Dedifferentiated amniotic fluid mesenchymal stem cell (primary cell): ENCODE data around the gene GRM2.

Source experiments
- DNase-seq: peaks from one replicate; pipeline ENCODE4 v3.0.0-alpha.2; 2016; ENCODE audit errors: extremely low spot score

The GRM2 gene

GRCh38 chr3:51705276-51706020 is 1.4 kb upstream of the GRM2 start:
- no peak for DNase-seq

DNA sequence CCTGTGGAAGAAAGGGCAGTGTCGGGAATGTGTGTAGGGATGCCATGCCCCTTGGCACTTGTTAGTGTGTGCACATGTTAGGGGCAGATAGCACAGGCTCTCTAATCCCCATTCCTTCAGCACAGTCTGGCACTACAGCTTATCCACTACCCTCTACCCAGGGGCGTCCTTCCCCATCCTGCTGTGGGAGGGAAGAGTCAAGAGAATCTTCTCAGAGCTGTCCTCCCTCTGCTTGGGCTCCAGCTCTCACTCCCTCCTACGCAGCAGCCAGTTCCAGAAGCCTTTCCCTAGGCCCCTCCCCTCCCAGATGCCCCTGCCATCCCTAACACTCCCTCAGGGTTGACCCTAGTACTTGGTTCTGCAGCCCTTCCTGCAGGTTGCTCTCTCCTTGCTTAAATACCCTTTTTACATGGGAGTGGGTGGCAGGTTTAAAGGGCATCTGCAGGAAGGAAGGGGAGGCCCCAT is 815 bp upstream of the GRM2 start:
- DNase-seq: no peak

GRCh38 chr3:51708216-51708845 is 1.5 kb downstream of the GRM2 start:
- DNase-seq: no peak

GRCh38 chr3:51709004-51709420 is 2.1 kb downstream of the GRM2 start:
- no peak for DNase-seq

- no peak for DNase-seq
These were observed 2.8 kb downstream of the GRM2 start for GRCh38 chr3:51709675-51710074.

DNA sequence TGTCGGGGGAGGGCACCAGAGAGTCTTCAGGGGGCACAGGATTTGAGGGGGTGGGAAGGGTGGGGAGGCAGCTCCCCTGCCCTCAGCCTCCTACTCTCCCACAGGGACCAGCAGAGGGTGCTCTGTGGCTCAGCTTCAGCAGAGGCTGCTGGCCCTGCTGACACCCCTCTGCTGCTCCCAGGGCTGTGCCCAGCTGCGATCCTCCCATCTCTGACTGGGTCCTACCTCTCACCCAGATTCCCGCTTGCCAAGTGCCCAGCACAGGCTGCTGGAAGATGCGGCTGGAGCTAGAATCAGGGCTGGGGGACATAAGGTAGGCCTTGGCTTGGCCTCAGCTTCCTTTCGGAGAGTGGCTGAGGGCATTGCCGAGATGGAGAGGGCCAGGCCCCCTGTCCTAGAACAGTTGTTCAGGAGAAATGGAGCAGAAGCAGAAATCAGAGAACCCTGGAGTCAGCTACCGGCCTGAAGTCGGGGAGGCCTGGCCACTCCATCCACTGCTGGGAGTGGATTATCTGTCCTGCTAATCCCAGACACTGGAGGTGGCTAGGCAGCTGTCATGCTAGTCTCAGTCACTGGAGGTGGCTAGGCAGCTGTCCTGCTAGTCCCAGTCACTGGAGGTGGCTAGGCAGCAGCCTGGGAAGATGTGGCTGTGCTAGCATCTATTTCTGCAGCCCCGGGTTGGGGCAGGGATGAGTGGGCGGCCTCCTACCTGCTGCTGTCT is 3.9 kb downstream of the GRM2 start:
- no peak for DNase-seq

- DNase-seq: no peak
These were observed 4.6 kb downstream of the GRM2 start for GRCh38 chr3:51711352-51712037.

DNA sequence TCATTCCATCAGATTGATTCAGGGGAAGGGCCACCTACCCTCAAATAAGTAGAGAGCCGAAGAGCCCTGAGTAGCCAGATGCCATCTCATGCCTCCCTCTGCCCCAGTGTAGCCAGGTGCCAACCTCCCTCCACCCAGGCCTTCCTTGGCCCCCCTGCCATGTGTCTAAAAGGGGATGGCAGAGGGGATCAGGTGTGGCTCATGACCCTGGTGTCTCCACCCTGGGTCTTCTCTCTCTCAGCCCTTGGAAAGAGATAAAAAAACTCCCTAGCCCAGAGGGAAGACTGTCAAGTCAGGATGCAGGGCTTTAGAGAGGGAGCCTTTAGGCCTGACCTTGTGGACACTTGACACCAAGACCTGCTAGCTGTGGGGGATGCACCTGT is 5.2 kb downstream of the GRM2 start:
- no peak for DNase-seq

- no peak for DNase-seq
These were observed 5.7 kb downstream of the GRM2 start for GRCh38 chr3:51712511-51712931.

- no peak for DNase-seq
These were observed 6.1 kb downstream of the GRM2 start for GRCh38 chr3:51712963-51713362.

- no peak for DNase-seq
These were observed 8.5 kb downstream of the GRM2 start for GRCh38 chr3:51715231-51715976.

DNA sequence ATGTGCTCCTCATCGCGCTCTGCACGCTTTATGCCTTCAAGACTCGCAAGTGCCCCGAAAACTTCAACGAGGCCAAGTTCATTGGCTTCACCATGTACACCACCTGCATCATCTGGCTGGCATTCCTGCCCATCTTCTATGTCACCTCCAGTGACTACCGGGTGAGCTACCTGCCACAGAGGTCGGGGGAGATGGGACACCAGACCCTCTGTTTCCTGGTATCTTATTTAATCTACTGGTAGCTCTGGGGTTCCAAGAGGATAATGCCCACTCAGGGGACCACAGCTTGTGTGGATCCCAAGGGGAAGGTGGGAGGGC is 9.1 kb downstream of the GRM2 start:
- DNase-seq: no peak

- no peak for DNase-seq
These were observed 9.9 kb downstream of the GRM2 start for GRCh38 chr3:51716805-51717204.

DNA sequence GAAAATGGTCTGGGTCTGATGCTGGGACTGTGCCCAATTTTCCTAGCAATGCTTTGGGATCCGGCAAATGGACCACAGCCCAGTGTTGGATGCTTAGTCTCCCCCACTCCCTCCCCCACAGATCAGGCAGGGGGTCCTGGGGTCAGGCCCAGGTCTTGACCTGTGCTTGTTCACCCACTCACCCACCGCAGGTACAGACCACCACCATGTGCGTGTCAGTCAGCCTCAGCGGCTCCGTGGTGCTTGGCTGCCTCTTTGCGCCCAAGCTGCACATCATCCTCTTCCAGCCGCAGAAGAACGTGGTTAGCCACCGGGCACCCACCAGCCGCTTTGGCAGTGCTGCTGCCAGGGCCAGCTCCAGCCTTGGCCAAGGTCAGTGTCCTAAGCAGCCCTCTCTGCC is 10.6 kb downstream of the GRM2 start:
- DNase-seq: no peak

DNA sequence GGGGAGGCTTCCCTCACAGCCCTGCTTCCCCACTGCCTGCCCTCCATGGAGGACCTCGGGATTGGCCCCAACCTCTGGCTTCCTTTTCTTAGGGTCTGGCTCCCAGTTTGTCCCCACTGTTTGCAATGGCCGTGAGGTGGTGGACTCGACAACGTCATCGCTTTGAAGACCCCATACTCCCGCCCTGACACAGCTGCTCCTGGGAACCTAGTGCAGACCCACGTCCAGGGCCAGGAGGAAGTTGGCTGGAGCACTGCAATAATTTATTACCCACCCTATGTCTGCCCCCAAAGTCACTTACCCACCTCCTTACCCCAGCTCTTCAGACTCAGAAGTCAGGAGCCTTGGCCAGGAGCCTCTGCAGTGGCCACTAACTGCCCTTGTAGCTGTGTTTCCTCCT is 11.1 kb downstream of the GRM2 start:
- no peak for DNase-seq

GRCh38 chr3:51718547-51719409 is 11.9 kb downstream of the GRM2 start:
- no peak for DNase-seq

DNA sequence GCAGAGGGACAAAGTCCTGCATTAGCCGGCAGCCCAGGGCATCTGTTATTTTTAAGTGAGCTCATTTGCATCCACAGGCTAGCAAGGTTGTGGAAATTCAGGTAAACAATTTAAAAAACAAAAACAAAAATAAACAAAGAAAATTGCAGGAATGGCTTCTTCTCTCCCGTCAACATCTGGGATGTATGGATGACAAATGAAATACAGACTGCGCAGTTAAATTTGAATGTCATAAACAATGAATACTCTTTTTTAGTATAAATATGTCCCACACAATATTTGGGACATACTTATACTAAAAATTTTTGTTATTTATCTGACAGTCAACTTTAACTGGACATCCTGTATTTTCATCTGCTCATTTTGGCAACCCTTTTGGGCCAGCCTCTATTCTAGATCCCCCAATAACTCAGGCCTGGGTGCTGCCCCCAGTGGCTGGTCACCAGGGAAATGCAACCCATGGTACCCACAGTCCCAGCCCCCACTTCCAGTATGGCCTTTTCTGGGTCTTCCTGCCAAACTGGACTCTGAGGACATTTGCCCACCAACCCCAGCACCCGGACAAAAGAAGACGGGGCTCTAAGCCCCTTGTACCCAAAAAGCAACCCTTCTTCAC is 12.7 kb downstream of the GRM2 start:
- DNase-seq: no peak

DNA sequence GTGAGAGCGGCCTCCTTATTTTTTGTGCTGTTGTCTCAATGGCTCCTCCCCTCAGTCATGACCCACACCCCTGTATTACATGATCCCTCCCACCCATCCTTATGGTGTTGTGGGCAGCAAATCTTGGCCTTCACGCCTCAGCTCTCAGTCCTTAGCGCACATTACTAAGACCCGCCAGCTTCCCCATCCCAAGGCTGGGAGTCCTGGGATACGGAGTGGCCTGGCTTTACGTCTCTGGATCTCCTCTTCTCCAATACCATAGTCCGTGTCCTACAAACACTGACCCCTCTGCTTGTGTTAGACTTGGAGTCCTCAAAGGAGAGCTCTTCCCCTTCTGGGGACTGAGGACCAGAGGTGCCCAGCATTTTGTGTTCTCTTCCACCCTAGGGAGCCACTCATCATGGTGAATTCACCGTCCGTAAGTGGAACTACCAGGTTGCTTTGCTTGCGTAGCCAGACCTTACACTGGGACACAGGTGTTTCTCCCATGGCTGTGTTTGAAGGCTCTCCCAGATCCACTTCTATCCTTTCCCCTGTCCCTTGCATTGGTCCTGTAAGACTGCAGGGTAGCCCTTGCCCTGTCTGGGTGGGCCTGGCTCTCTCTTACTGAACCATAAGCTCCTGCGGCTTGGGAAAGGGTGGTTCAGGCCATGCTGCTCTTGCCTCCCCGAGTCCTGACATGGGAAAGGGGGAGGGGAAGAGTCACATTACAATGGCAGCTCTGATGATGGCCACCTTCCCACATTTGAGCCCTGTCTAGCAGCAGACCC is 13.6 kb downstream of the GRM2 start:
- DNase-seq: no peak

DNA sequence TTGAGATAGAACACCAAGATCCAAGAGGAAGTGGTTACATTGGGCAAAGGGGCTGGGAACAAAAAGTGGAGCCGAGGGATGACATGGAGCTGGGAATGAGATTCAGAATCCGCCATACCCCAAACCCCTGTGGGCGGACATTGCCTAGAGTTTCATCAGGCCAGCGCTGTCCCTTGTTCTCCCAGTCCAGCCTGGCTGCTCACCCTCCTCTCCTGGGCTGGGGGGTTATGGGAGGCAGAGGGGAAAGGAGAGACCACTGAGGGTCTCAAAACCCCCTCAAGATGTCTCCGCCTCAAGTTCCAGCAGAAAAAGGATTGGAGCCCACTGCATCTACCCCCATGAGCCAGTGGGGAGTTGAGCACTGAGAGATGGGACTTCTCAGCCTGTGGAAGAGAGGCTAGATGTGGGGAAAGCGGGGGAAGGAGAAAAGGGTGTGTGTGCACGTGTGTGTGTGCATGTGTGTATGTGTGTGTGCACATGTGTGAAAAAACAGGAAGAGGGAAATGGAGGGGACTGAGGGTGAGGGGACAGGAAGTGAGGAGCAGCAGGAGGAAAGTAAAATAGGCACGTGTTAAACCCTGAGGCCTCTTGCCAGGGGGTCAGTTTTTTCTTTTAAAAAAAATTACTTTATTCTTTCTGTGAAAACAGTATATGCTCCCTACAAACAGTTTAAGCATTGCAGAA is 14.3 kb downstream of the GRM2 start:
- no peak for DNase-seq
